ENCODE results near the gene RBM20.

Gene RBM20

DNA sequence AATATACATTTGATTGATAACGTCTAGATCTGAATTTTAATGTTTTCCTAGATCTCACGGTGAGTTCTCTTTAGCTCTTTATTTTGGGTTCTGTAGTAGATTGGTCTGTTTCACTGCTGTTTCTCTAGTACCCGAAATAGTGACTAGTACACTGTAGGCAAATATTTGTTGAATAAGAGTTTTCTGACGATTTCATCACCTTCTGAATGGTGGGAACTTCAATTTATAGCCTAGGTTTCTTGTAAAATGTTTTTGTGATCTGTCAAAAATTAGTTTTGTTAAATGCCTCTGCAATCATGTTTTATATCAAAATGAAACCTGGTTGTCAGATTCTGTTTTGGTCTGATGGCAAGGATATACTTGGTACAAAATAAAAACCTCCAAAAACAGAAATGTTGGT is 237.8 kb downstream of the RBM20 start:
- in situ Hi-C loops (cut with HindIII; ENCODE audit: low sequenced_read_pairs) = no loop called here
- TF ChIP-seq CTCF (IDR thresholded peaks at IDR 0.05; ENCODE audit: low read depth, low read length) = no peak
- no peak for DNase-seq (ENCODE audit: low read depth, low spot score)
- no peak overlapping the region for H3K4me3 ChIP-seq (ENCODE audit: low read depth, low read length)

- peak overlapping the region; percentile 9 for H3K4me3 ChIP-seq (ENCODE audit: low read depth, low read length)
- in situ Hi-C loops (cut with HindIII; ENCODE audit: low sequenced_read_pairs) = no loop called here
- DNase-seq (ENCODE audit: low read depth, low spot score) = peak; percentile 57
- TF ChIP-seq CTCF (IDR thresholded peaks at IDR 0.05; ENCODE audit: low read depth, low read length) = no peak
These were observed 239.8 kb downstream of the RBM20 start for GRCh38 chr10:110883924-110884323.

- H3K4me3 ChIP-seq (ENCODE audit: low read depth, low read length) = no peak overlapping the region
- no peak for DNase-seq (ENCODE audit: low read depth, low spot score)
- no peak for TF ChIP-seq CTCF (IDR thresholded peaks at IDR 0.05; ENCODE audit: low read depth, low read length)
- in situ Hi-C loops (cut with HindIII; ENCODE audit: low sequenced_read_pairs) = no loop called here
These were observed 242.0 kb downstream of the RBM20 start for GRCh38 chr10:110885932-110886674.

DNA sequence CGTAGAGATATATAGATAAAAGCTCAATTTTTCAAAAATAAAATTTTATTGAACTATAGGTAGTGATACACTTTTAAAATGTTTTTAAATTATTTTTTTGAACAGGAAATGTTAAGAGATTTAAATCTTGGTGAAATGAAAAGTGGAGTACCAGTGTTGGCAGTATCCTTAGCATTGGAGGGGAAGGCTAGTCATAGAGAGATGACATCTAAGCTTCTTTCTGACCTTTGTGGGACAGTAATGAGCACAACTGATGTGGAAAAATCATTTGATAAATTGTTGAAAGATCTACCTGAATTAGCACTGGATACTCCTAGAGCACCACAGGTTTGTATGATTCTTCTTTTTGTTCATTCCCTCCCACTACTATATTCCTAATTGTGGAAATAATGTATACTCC is 243.4 kb downstream of the RBM20 start:
- no peak for TF ChIP-seq CTCF (IDR thresholded peaks at IDR 0.05; ENCODE audit: low read depth, low read length)
- no peak for DNase-seq (ENCODE audit: low read depth, low spot score)
- H3K4me3 ChIP-seq (ENCODE audit: low read depth, low read length) = no peak overlapping the region
- in situ Hi-C loops (cut with HindIII; ENCODE audit: low sequenced_read_pairs) = no loop called here
